NOMO-1 treated with DMSO at 0.1 percent for 48 hours (cell line): ENCODE data around the gene ACVR1B.

Experiments
- DNase-seq: peaks from one replicate; lab custom pipeline; 2025; ENCODE audit not compliant: unreplicated experiment; lab: John Stamatoyannopoulos, UW

Gene ACVR1B

DNA sequence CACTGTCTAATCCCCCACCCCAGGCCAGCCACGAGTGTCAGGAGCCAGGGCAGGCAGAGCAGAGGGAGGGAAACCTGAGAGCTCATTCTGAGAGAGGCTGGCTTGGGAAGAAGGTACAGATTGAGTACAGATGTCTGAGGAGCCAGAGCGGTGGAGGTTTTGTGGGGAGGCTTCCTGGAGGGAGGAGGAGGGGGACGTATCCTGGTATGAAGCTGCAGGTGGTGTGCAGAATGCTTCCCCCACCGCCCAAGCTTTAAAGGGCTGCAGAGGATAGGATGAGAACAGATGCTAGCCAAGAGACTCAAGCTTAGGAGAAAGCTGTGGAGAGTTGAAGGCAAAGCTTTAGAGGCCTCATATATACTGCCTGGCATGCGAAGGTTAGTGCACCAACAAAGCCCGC is 52.1 kb downstream of the ACVR1B start:
- no peak for DNase-seq

DNA sequence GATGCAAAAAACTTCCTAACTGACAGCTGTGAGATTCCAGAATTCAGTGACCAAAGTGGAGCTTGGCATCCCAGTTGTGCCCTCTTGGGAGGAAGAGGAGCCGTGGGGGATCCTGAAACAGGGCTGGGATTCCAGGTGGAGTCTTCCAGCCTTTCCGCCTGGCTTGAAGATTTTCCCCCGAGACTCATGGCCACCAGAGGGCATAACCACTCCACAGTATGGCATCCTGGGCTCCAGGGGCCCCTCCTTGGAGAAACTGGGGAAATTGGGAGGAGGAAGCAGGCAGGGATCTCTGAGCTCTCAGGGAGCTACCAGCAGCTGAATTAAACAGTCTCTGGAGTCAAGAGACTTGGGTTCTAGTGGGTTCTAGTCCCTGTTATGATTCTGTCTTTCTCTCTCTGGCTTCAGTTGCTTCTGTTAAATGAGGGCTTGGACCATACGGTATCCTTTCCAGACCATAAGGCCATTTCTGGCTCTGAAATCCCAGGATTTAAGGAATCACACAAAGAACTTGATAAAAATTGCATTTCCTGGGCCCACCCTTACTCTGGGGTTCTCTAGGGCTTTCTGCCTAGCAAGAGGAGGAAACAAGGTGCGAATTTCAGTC is 52.6 kb downstream of the ACVR1B start:
- DNase-seq: no peak

DNA sequence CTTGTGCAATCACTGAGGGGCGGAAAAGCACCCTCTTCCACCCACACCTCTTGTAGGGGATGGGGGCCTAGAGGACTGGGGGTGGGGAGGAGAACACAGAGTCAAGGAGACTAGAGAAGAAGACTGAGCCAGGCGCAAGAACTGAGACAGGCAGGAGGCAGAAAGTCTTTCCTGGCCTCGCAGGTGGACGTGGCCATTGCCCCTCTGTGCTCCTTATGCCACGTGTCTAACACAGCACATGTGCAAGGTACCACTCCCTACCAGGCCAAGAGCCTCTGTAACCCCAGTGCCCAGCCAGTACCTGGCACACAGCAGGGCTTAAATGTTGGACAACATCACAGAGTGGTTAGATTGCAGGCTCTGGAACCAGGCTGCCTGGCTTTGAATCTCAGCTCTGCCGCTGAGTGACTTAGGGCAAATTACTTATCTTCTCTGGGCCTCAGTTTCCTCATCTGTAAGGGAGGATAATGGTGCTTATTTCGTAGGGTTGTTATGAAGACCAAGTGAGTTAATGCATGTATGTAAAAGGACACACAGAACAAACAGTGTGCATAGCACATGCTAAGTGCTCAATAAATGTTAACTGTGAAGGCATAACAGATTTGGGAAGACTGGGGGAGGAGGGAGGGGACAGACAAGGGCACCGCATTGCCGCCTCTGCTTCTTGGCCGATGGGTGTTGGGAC is 53.9 kb downstream of the ACVR1B start:
- DNase-seq: no peak

DNA sequence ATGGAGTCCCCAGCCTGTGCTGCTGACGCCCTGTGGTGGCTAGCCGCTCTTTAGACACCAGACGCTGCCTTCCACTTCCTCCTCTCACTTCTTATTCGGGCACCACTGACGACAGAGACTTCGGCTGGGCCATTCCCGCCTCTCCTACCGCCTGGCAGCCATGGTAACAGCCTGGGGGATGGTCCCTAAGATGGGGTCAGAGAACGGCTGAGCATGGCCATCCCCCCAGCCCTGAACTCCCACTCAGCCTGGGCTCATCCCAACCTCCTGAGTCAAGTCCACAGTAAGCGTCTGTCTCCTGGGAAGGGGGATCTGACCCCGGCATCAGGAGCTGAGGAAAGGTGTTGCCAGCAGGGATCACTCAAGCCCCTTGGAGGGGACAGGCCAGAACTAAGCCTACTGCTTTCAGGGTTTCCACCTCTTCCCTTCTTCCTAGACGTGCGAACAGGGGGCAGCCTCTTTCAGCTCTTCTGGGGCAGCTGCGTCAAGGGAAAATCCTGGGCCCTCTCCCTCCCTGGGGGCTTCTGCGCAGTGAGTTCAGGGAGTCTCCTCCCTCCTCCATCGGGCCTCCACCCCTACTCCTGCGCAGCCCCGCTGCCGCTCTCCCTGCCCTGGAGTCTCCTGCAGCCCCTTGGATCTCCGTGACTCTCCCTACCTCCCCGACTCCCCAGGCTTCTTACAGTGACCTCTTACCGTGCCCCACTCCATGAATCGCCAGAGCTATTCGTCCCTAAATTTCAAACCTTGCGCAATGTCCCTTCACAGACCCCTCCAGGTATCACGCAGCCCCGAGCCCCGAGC is 54.6 kb downstream of the ACVR1B start:
- DNase-seq: peak; percentile 91

DNA sequence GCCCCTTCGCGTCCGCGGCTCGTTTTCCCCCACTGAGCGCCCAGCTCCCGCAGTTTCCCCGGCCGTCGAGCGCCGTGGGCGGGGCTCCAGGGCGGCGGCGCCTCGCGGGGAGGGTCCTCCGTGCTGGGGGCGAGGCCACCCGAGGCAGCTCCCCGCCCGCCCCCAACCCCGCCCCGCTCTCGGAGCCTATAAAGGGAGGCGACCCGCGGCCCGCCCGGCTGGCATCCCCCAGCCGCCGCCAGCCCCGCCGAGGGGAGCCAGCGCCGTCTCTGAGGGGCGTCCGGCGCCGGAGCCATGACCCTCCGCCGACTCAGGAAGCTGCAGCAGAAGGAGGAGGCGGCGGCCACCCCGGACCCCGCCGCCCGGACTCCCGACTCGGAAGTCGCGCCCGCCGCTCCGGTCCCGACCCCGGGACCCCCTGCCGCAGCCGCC is 55.2 kb downstream of the ACVR1B start, which contains the start of gene TAMALIN:
Gene TAMALIN (plus strand): TSS at position 221 of the 432 bp plus-strand sequence. CDS start 74 bp downstream, at position 295.
- DNase-seq: peak; percentile 28

DNA sequence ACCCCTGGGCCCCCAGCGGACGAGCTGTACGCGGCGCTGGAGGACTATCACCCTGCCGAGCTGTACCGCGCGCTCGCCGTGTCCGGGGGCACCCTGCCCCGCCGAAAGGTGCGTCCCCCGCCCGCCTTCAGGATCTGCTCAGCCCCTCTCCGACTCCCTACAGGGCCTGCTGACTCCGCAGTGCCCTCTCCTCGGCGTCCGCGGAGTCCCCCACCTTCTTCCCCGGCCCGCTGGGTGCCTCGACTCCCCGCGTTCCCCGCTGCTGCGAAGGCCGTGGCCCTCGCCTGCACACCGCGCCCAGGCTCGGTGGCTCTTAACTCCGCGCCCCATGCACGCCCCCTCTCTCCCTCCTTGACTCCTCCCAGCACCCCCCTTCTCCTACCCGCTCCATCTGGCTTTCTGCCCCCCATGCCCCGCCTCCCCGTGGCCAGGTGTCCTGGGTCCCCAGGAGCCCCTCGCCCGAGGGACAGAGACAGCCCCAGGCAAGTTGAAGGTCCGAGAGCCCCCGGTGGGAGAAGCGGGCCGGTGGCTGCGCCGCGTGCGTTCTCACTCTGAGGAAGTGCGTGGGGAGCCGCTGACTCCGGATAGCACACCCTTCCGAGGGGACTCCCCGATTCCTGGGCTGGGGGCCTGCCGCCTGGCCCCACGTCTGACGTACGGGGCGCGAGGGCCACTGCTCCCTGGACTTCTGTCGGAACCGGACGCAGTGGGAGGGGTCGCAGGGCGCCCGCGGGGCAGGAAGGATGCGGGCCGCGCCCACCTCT is 55.8 kb downstream of the ACVR1B start:
- DNase-seq: no peak

DNA sequence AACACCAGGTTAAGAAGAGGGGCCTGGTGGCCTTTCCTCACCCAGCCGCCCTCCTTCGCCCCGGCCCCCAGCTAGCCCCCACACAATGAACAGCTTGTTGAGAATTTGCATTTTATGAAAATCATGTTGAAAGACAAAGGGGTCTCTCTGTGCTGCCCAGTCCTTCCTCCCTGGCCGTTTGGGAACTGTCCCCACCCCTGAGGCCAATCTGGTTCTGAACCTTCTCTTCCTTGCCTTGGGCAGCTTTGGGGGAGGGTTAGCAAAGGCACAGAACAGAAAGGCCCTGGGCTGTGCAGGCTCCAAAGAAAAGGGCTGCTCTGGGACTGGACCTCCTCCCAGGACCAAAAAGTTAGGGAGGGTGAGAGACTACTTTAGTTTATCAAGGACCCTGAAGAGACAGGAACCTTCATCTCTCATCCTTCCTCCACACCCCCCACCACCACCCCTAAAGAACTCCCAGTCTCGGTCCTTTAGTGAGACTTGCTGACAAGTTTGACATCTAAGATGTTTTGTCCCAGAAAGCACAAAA is 56.5 kb downstream of the ACVR1B start:
- DNase-seq: no peak

DNA sequence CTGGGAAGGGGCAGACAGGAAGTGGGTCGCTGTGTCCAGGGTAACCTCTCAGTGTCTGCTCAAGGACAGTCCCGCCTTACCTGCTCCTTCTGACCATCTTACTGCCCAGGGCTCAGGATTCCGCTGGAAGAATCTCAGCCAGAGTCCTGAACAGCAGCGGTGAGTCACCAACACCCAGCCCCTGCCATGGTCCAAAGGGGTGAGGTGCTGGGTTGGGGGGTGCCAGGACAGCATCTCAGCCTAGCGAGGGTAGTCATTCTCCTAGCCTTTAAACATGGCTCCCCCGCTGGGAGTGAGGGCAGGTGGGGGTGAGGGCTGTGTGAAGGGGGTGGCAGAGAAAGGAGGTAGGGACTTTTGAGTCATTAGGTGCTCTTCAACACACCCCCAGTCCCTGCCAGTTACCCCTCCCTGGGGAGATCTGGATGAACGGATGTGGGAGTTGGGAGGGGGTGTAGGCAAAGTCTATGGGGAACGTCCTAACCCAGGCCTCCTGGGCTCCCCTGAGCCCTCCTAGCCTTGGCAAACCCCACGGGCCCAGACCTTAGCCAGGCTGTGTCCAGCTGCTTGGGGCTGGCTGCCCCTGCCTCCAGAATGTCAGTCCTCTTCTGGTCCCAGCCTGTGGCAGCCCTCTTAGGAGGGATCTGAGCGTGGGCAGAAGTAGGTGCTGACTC is 57.7 kb downstream of the ACVR1B start:
- DNase-seq: no peak

DNA sequence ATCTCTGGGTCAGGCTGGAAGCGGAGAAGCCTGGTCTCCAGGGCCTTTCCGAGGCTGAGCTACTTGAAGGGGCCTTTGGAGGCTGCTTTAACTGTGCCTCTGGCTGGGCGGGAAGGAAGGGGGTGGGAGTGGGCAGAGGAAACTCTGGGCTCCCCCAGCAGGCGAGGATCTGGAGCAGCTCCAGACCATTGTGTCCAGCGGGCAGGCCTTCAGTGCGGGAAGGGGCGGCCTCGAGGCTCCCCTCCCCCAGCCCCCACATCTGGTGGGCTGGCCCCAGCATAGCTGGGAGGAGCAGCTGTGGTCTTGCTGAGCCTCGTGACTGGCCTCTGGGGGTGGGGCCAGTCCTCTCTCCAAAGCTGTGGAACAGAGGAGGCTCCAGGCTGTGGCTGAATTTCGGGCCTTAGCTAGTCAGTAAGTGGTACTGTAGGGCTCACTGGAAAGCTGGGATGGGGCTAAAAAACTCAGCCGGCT is 58.7 kb downstream of the ACVR1B start:
- DNase-seq: no peak

DNA sequence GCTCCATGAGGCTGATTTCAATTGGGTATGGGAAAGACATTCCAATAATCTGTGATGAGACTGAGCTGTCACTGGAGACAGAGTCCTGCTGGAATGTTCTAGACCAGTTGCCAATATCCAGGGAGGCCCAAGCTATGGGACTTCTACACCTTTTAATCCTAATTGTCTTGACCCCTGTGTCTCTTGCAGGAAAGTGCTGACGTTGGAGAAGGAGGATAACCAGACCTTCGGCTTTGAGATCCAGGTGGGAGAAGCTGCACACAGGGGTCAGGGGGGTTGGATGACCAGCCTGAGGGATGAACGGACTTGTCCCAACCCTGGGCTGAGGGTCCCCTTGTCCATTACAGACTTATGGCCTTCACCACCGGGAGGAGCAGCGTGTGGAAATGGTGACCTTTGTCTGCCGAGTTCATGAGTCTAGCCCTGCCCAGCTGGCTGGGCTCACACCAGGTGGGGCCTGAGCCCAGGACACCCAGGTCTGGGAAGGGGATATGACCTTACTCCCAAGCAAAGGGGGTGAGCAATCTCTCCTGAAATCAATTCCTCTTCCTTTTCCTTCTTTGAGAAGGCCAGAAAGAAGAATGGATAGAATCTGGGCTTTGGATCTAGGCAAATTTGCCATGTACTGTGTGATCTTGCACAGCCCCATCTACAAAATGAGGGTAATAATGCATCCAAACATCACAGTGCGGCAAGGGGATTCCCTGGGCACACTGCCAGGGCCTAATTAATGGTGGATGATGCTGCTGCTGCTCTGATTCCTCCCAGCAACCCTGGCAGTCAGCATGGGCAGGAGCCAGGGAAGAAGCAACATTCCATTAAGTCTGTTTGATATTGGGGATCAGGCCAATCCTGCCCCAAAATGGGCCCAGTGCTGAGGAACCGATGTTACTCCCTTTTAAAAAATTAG is 59.4 kb downstream of the ACVR1B start:
- no peak for DNase-seq

DNA sequence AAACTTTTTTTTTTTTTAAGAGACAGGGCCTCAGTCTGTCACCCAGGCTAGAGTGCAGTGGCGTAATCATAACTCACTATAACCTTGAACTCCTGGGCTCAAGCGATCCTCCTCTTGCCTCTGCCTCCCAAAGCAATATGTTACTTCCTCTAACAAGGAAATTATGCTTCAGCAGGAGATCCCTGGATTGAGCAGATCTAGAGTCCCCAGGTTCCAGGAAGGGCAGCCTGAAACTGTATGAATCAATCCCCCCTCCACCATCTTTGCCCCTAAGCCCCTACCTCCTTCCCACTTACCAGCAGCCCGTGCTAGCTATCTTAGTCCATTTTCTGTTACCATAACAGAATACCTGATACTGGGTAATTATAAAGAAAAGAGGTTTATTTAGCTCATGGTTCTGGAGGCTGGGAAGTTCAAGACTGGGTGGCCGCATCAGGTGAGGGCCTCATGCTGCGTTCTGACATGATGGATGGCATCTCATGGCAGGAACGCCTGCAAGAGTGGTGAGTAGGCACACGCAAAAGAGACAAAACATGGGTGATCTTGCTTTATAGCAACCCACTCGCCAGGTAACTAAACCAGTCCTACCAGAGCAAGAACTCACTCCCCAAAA is 60.2 kb downstream of the ACVR1B start:
- no peak for DNase-seq

DNA sequence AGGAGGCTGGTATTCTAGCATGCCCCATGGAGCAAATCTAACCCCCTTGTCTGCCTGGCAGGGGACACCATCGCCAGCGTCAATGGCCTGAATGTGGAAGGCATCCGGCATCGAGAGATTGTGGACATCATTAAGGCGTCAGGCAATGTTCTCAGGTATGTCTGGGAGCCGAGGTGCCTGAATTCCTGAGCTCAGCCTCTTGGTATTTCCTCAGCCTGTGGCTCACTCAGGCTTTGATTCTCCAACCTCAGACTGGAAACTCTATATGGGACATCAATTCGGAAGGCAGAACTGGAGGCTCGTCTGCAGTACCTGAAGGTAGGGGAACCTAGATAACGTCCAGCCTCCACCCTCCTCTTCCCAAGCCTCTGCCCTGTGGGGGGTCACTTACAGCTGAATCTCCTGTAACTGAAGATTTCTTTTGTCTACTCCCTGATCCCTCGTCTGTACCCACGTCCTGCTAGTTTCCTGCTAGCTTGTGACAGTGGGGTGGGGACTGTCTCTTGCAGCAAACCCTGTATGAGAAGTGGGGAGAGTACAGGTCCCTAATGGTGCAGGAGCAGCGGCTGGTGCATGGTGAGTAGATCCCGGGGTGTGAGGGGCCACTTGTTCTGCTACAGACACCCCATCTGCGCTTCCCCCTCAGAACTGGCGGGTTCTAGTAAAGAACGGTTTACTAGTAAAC is 62.3 kb downstream of the ACVR1B start:
- no peak for DNase-seq

DNA sequence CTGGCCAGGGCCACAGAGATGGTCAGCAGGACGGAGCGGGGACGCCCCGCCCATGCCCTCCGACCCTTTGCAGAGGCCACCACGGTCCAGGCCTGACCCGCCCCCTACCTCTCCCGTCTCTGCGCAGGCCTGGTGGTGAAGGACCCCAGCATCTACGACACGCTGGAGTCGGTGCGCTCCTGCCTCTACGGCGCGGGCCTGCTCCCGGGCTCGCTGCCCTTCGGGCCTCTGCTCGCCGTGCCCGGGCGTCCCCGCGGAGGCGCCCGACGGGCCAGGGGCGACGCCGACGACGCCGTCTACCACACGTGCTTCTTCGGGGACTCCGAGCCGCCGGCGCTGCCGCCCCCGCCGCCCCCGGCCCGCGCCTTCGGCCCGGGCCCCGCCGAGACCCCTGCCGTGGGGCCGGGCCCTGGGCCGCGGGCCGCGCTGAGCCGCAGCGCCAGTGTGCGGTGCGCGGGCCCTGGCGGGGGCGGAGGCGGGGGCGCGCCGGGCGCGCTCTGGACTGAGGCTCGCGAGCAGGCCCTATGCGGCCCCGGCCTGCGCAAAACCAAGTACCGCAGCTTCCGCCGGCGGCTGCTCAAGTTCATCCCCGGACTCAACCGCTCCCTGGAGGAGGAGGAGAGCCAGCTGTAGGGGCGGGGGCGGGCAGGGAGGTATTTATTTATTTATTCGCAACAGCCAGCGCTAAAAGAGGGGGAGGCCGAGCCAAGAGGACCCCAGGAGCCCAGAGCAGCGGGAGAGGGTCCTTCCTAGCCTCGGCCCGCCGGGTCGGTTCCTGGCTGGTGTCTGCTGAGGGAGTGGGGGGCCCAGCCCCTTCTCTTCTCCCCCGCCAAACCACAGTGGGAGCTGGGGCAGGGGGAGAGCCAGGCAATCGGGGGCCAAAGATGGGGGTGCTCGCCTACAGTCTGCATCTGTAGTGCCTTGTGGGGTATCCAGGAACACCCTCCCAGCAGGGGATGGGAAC is 63.4 kb downstream of the ACVR1B start:
- DNase-seq: no peak

DNA sequence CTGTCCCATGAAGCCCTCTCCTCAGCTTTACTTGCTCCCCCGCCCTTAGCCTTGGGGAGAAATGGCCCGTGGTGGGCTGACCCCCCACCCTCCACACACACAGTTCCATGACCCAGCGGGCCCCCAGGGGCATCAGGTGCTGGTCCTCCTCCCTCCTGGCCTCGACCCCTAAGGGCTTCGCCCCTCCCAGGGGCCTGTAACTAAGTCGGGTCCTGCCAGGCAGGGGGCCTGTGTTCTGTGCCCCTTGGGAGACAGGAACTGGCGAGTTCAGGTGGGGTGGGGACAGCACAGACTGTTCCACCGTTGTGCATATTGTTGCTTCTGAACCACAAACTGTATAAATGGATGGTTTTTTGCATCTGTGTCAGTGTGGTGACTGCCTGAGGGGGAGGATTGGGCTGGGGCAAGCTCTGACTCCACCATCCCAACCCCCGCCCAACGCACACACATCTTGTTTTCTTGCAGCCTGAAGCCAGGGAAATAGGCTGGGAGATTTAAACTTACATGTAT is 64.1 kb downstream of the ACVR1B start:
- DNase-seq: no peak

DNA sequence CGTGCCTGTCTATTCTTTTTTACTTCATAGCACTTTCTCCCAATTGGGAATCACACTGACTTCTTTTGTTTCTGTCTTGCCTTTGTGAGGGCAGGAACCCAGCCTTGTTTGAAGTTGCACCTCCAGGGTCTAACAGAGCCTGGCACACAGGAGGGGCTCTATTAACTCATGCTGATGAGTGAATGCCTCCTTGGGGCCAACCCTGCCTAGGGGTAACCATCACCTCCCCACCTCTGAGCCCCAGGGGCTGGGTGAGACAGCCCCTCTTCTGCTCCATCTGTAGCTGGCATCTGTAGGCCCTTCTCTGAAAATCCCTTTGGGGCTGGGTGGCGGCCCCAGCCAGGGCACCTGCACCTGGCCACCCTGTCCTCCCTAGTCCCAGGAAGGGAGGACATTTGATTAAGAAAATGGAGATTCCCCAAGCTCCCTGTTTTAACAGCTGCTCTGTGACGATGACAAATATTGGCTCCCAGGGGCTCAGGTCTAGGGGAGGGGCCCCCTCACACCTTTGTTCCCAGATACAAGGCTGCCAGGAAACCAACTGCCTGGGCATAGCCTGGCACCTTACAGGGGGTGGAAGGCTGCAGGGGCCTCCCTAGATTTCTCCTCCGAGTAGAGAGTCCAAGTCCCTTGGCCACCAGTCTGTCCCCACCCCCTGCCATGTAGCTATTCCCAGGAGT is 67.1 kb downstream of the ACVR1B start:
- DNase-seq: no peak

DNA sequence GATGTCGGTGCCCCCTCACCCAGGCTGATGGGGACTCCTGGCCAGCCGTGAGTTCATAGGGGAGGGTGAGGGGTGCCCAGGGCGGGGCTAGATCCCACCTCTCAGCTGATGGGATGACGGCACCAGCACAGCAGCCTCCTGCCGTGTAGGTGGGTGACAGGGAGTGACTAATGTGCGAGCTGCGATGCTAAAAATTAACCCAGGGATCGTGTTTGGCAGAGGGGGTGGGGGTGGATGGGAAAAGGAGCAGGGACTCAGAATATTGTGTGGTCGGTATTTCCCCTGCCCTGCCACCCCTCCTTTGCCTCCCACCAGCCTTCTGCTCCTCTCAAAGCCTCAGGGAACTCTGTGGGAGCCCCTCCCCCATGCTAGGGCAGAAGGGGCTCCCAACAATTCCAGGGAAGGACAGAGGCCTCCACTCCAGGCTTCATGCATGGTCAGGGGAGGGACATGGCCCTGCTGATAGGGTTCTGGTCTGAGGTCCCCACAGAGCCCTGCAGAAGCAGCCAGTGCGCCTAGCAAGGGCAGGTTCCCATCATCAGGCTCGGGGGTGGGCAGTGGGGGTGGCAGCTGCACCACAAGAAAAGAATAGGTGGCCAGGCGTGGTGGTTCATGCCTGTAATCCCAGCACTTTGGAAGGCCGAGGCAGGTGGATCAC is 67.7 kb downstream of the ACVR1B start:
- DNase-seq: no peak
